K562 (cell line): ENCODE results near the gene PIM3. TPM values are rescaled to one million over a fixed set of nuclear protein-coding genes. Genes with fewer than 3 reads are reported as not detected.

ENCODE experiments used
- ATAC-seq: fragments of 200-7000 bp; cut with Tn5 transposase; 3 replicates; pipeline ENCODE4 v1.9.1; 2020; ENCODE audit warnings: moderate library complexity
- BruUV-seq: library from RNA; stranded (reverse); fragments of 400-500 nt; replicated peaks from 2 replicates; lab custom pipeline; 2021; lab: Mats Ljungman, UMichigan
- CTCF ChIA-PET: fragments of 300-600 bp; formaldehyde crosslinking; extraction: SDS; loops from one replicate; lab custom pipeline; 2021; ENCODE audit warnings: low intra/inter-chr PET ratio; lab: Yijun Ruan, JAX
- POLR2A ChIA-PET: fragments of 300-600, 350-650 bp; sonication (Branson Sonifier 250); formaldehyde crosslinking; extraction: SDS; loops from one replicate; lab custom pipeline; 2021; ENCODE audit warnings: antibody characterized with exemption, inconsistent platforms; lab: Yijun Ruan, JAX
- DNase-seq, 4 experiments: peaks; one replicate each; pipeline versions ENCODE4 v3.0.0 to v3.0.0-alpha.2; 2011 to 2018; ENCODE audit warnings: low spot score in 3 of 4, mixed read lengths in 3 of 4; ENCODE audit errors: extremely low read depth in 1 of 4
- FAIRE-seq: peaks from 2 replicates; lab custom pipeline; 2011; peaks lifted over from hg19 to GRCh38; lab: Jason Lieb, UNC
- H2AFZ ChIP-seq: 2 replicates; pipeline ENCODE4 v1.6.0; 2011; ENCODE audit warnings: low read depth, low read length, control low read depth, inconsistent platforms
- H3K27ac ChIP-seq: fragments of 200-600 bp; 3 replicates; pipeline ENCODE4 v1.8.0; 2011; ENCODE audit warnings: low read depth, mild to moderate bottlenecking, control low read depth, inconsistent platforms, low read length, moderate library complexity, mixed read lengths; ENCODE audit errors: extremely low read depth
- H3K27me3 ChIP-seq, 2 experiments: fragments of 300-600 bp in 1 of 2; 2 replicates in 1 of 2; 3 replicates in 1 of 2; pipeline versions ENCODE4 v1.6.0 to v1.8.0; 2011; ENCODE audit warnings: inconsistent platforms in 2 of 2, low read length in 2 of 2, mild to moderate bottlenecking in 1 of 2, mixed read lengths in 1 of 2, moderate library complexity in 1 of 2; ENCODE audit not compliant: control insufficient read depth in 2 of 2, insufficient read depth in 2 of 2
- H3K36me3 ChIP-seq: fragments of 300-600 bp; 3 replicates; pipeline ENCODE4 v1.8.0; 2011; ENCODE audit warnings: mild to moderate bottlenecking, low read length, inconsistent platforms; ENCODE audit not compliant: control insufficient read depth, insufficient read depth
- H3K4me1 ChIP-seq, 2 experiments: fragments of 200-600 bp in 1 of 2; replicated peaks in 1 of 2; 2 replicates in 1 of 2; 3 replicates in 1 of 2; pipeline versions ENCODE4 v1.5.1 to v1.8.0; 2011; ENCODE audit warnings: inconsistent platforms in 2 of 2, low read length in 2 of 2, mild to moderate bottlenecking in 1 of 2, mixed read lengths in 1 of 2, moderate library complexity in 1 of 2; ENCODE audit not compliant: control insufficient read depth in 2 of 2, insufficient read depth in 2 of 2
- H3K4me2 ChIP-seq: 2 replicates; pipeline ENCODE4 v1.6.1; 2011; ENCODE audit warnings: low read length, control low read depth, inconsistent platforms, mixed read lengths; ENCODE audit not compliant: insufficient read depth
- H3K4me3 ChIP-seq: fragments of 200-600 bp; sonication (generic), shearing (Covaris generic); 2 replicates; pipeline ENCODE4 v1.5.1; 2016; ENCODE audit warnings: control low read depth, inconsistent platforms
- H3K79me2 ChIP-seq: fragments of 200-600 bp; 3 replicates; pipeline ENCODE4 v1.8.0; 2011; ENCODE audit warnings: low read length, inconsistent platforms; ENCODE audit not compliant: control insufficient read depth, insufficient read depth
- H3K9ac ChIP-seq, 2 experiments: 2 replicates each; pipeline versions ENCODE4 v1.6.0 to v1.6.1; 2011; ENCODE audit warnings: low read depth in 2 of 2, low read length in 2 of 2, control low read depth in 1 of 2, inconsistent platforms in 1 of 2, mild to moderate bottlenecking in 1 of 2, mixed read lengths in 1 of 2; ENCODE audit not compliant: insufficient read depth in 1 of 2
- H3K9me1 ChIP-seq: one replicate; pipeline ENCODE4 v1.6.0; 2011; ENCODE audit warnings: inconsistent platforms, mild to moderate bottlenecking, low read length, moderate library complexity; ENCODE audit not compliant: control insufficient read depth, insufficient read depth
- H3K9me3 ChIP-seq: replicated peaks from 2 replicates; pipeline ENCODE4 v1.5.1; 2011; ENCODE audit warnings: low read depth, low read length, inconsistent platforms; ENCODE audit not compliant: control insufficient read depth, insufficient read depth
- H4K20me1 ChIP-seq: replicated peaks from 2 replicates; pipeline ENCODE4 v1.6.1; 2011; ENCODE audit warnings: low read length, inconsistent platforms, mixed read lengths; ENCODE audit not compliant: control insufficient read depth, insufficient read depth
- CREBBP ChIP-seq: IDR thresholded peaks from one replicate; pipeline ENCODE4 v1.6.1; 2012; ENCODE audit warnings: low read depth, mild to moderate bottlenecking, control low read depth, inconsistent platforms, low read length
- CUX1 ChIP-seq: fragments of 200-800 bp; sonication (Bioruptor generic); IDR thresholded peaks from 2 replicates; pipeline ENCODE4 v1.6.1; 2016; ENCODE audit warnings: missing genetic modification characterization, missing compliant biosample characterization
- SMAD2 ChIP-seq: fragments of 150-350 bp; IDR thresholded peaks from 2 replicates; pipeline ENCODE4 v1.6.1; 2014; ENCODE audit warnings: low read depth, mild to moderate bottlenecking, low read length
- WGBS: fragments of 100-300 bp; shearing (Covaris generic); methylation state at CpG from one replicate; pipeline ENCODE4 v1.1.6; 2016; ENCODE audit warnings: low coverage, mixed read lengths; ENCODE audit not compliant: insufficient coverage; ENCODE audit errors: missing lambda C conversion rate; 5-methylcytosine and 5-hydroxymethylcytosine counted together
- in situ Hi-C: fragments of 300-500 bp; cut with MboI; formaldehyde crosslinking; loops from 4 replicates; pipeline ENCODE4 v1.15.0; 2018; ENCODE audit warnings: inconsistent platforms, mixed read lengths
- intact Hi-C: fragments of 100-400 bp; cut with micrococcal nuclease; formaldehyde crosslinking; loops from 2 replicates; pipeline ENCODE4 v1.14.2; 2022
- polyA plus RNA-seq, 8 experiments: library from polyadenylated mRNA; depleted of rRNA in 4 of 8; stranded (reverse) in 5 of 8; unstranded in 3 of 8; fragments of >200 nt; fragmentation: Nextera tagmentation in 2 of 8; fragmentation: Illumina TruSeq in 1 of 8; extraction: Ambion mirVana in 2 of 8; extraction: Trizol in 1 of 8; gene quantifications; 2 replicates each; pipeline versions ENCODE4 v1.2.1 to v1.2.3, GENCODE V29; 2011 to 2014; ENCODE audit warnings: inconsistent platforms in 1 of 8, missing spikeins in 1 of 8
- total RNA-seq, 7 experiments: library from RNA; depleted of rRNA in 6 of 7; stranded (reverse); fragments of >200 nt in 6 of 7; fragmentation: Illumina TruSeq in 2 of 7; extraction: Trizol in 2 of 7; gene quantifications; 2 replicates each; pipeline versions ENCODE4 v1.2.1 to v1.2.3, GENCODE V29; 2011 to 2021; ENCODE audit warnings: low replicate concordance in 1 of 7

Gene PIM3
- total and polyA plus RNA-seq, 9 of the 15 experiments (the other 6 are each of a cell fraction or from before 2014, with no cell fraction given) = 0.24 to 40.5 (median 5.3) TPM

- Histone ChIP-seq H3K4me2 (no peak overlapping the region), H3K36me3 (peaks cover 6% of the 10 kb centered on the region; the same call in 1 of the 3 replicates), H3K9ac (no peak overlapping the region), H3K27me3 (no peaks in the 10 kb centered on the region), H4K20me1 (peaks cover 5% of the 10 kb centered on the region; the same call in 1 of the 2 replicates), H3K79me2 (peaks cover 23% of the 10 kb centered on the region), H3K27ac (no peak overlapping the region)
- WGBS = 77% methylated on average over 10 of the region's 20 CpGs
- no peak for ATAC-seq
- in situ Hi-C loops = no loop called here
- no peak for FAIRE-seq
- intact Hi-C loops = no loop called here
- POLR2A ChIA-PET = no interaction called here
- CTCF ChIA-PET = no interaction called here
- TF ChIP-seq SMAD2 = no peak
- no peak for TF ChIP-seq CREBBP
- no peak for TF ChIP-seq CUX1 (CRISPR knock-in tag)
- TF ChIP-seq, all 486 proteins: peak for 0
- H3K4me1 ChIP-seq = peaks cover 12 to 85% of the 10 kb centered on the region in 2 experiments
- BruUV-seq = no TSS peak
- H3K9me1 ChIP-seq = no peaks in the 10 kb centered on the region
- DNase-seq = no peak
- H3K4me3 ChIP-seq = no peak overlapping the region
- H3K9me3 ChIP-seq = no peaks in the 10 kb centered on the region
- H2AFZ ChIP-seq = no peak overlapping the region
Measured at GRCh38 chr22:49956914-49957825, 3.4 kb upstream of the PIM3 start.
